ENCODE measurements around the gene MELTF. TPM values are rescaled to one million over a fixed set of nuclear protein-coding genes. Genes with fewer than 3 reads are reported as not detected.
A peak's percentile ranks its signal among the peaks of the same experiment; 100 is the strongest.

Gene MELTF
- total and polyA plus RNA-seq, 2 of the 13 experiments (the other 11 are each of a cell fraction or from before 2014, with no cell fraction given) = 3.2 to 7.5 TPM

- TF ChIP-seq HIC2 (CRISPR knock-in tag; IDR thresholded peaks at IDR 0.05; ENCODE audit: low read depth) = peak; percentile 89
- TF ChIP-seq ZNF879 (CRISPR knock-in tag; IDR thresholded peaks at IDR 0.05) = no peak
- no peak for TF ChIP-seq NCOA1 (CRISPR knock-in tag; IDR thresholded peaks at IDR 0.05)
- no peak for TF ChIP-seq JARID2 (CRISPR knock-in tag; IDR thresholded peaks at IDR 0.05; ENCODE audit: insufficient replicate concordance)
- peak; percentile 83; the same call in 1 of the 2 replicates for TF ChIP-seq RXRA (CRISPR knock-in tag; IDR thresholded peaks at IDR 0.05)
- TF ChIP-seq ZNF850 (CRISPR knock-in tag; conservative IDR thresholded peaks at IDR 0.05) = no peak
- TF ChIP-seq IRX3 (CRISPR knock-in tag; IDR thresholded peaks at IDR 0.05; ENCODE audit: borderline replicate concordance, low read depth) = no peak
- no peak for TF ChIP-seq ZNF552 (CRISPR knock-in tag; IDR thresholded peaks at IDR 0.05; ENCODE audit: borderline replicate concordance)
- no peak for TF ChIP-seq ZBTB26 (CRISPR knock-in tag; IDR thresholded peaks at IDR 0.05; ENCODE audit: borderline replicate concordance)
- TF ChIP-seq ATF4 (CRISPR knock-in tag; IDR thresholded peaks at IDR 0.05) = no peak
- no peak for TF ChIP-seq BCLAF1 (IDR thresholded peaks at IDR 0.05)
- TF ChIP-seq ZNF33B (CRISPR knock-in tag; IDR thresholded peaks at IDR 0.05) = no peak
- TF ChIP-seq PCBP1 (IDR thresholded peaks at IDR 0.05; ENCODE audit: borderline replicate concordance, low read depth, low read length) = no peak
- TF ChIP-seq ZNF20 (CRISPR knock-in tag; IDR thresholded peaks at IDR 0.05) = no peak
- no peak for TF ChIP-seq ZNF274 (CRISPR knock-in tag; IDR thresholded peaks at IDR 0.05)
- no peak for TF ChIP-seq ZNF382 (CRISPR knock-in tag; IDR thresholded peaks at IDR 0.05; ENCODE audit: borderline replicate concordance)
- TF ChIP-seq NFIC (IDR thresholded peaks at IDR 0.05; ENCODE audit: low read length) = peak; percentile 27; the same call in 1 of the 2 replicates
- TF ChIP-seq ZMYM3 (CRISPR knock-in tag; IDR thresholded peaks at IDR 0.05) = peak; percentile 72
- TF ChIP-seq TBX3 (IDR thresholded peaks at IDR 0.05; ENCODE audit: borderline replicate concordance) = peak; percentile 68; the same call in 1 of the 2 replicates
- TF ChIP-seq HNRNPK (IDR thresholded peaks at IDR 0.05; ENCODE audit: low read depth, low read length, poor library complexity, severe bottlenecking) = no peak
- no peak for TF ChIP-seq MED8 (CRISPR knock-in tag; IDR thresholded peaks at IDR 0.05; ENCODE audit: insufficient replicate concordance)
Measured at GRCh38 chr3:196981657-196982056, 48.0 kb downstream of the MELTF start (continued).

All from HepG2 (cell line).